Measurements from ENCODE around the gene PRRG1.
"Not testable (repeated sequence)": the region's sequence is repeated elsewhere in the genome, so short reads cannot be mapped to it uniquely, and the experiment has no call there.

Gene PRRG1

DNA sequence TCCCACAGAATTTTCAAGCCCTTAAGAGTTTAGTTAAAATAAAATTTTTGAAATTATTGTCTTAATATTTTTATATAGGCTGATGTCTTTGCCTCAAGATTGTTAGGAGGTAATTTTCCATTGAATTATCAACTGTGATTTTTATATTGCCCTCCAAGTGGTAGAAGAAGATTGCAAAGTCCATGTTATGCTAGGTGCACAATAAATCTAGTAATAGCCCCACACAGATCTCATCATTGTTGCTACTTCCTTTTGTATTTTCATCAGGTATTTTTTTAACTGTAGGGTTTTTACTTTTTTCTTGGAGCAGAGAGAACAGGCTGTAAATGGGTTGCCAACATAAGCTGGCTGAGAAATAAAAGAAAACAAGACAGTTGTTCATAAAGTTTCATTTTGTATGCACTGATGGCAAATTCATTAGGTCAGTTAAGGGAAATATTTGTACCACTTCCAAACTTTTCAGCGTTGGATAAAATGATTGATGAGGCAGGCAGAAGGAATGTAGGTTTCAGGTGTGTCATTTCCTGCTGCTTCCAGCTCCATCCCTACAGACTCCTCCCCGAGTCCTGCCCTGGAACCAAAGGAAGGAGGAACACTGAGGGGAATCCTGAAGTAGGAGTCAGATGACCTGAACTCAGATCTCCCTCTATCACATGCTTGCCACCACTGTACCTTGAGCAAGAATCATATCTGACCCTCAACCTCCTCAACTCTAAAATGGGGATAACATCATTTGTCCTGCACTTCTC lies 105.5 kb downstream of the PRRG1 start:
- Histone ChIP-seq H3K79me1 (ENCODE audit: low read depth, low read length) (no peaks in the 10 kb centered on the region), H3K4me3 (ENCODE audit: low read length in 2 of 2) (no peak overlapping the region), H2BK12ac (ENCODE audit: low read length) (no peak overlapping the region), H3K23ac (ENCODE audit: low read depth, low read length, poor library complexity) (no peak overlapping the region), H3K27ac (replicated peaks; ENCODE audit: low read length) (no peak overlapping the region), H3K36me3 (replicated peaks in 1 of 2; ENCODE audit: control insufficient read depth in 2 of 2, insufficient read depth in 2 of 2, low read length in 2 of 2) (no peaks in the 10 kb centered on the region), H3K14ac (ENCODE audit: low read length) (no peak overlapping the region), H3K9me3 (replicated peaks in 1 of 2; ENCODE audit: control insufficient read depth in 2 of 2, insufficient read depth in 1 of 2, low read depth in 1 of 2, low read length in 2 of 2) (no peaks in the 10 kb centered on the region), H3K9ac (ENCODE audit: low read depth, low read length, poor library complexity) (no peak overlapping the region), H4K8ac (ENCODE audit: low read depth, low read length) (no peak overlapping the region), H4K91ac (ENCODE audit: low read depth, low read length, poor library complexity) (no peak overlapping the region), H2BK5ac (ENCODE audit: low read length) (no peak overlapping the region), H2BK15ac (ENCODE audit: low read length) (no peak overlapping the region), H3K18ac (ENCODE audit: low read length) (no peak overlapping the region), H3K4ac (ENCODE audit: low read length) (no peak overlapping the region), H3K27me3 (ENCODE audit: control insufficient read depth in 3 of 3, insufficient read depth in 3 of 3, low read depth in 1 of 3, low read length in 3 of 3) (no peaks in the 10 kb centered on the region), H2BK120ac (ENCODE audit: low read depth, low read length) (no peak overlapping the region), H3K4me1 (ENCODE audit: control insufficient read depth in 2 of 2, insufficient read depth in 1 of 2, low read depth in 1 of 2, low read length in 2 of 2) (no peaks in the 10 kb centered on the region), H2AK5ac (ENCODE audit: low read depth, low read length) (no peak overlapping the region), H3K4me2 (ENCODE audit: insufficient read depth, low read length, poor library complexity, severe bottlenecking) (no peak overlapping the region), H2AFZ (ENCODE audit: low read length) (no peak overlapping the region)
- WGBS, 2 donors (ENCODE audit: extremely low coverage in 2 of 2, insufficient read length in 2 of 2, insufficient replicate concordance in 1 of 2) = no CpG with 5 or more reads among the region's 2 CpGs
- DNase-seq (ENCODE audit: low spot score) = no peak

DNA sequence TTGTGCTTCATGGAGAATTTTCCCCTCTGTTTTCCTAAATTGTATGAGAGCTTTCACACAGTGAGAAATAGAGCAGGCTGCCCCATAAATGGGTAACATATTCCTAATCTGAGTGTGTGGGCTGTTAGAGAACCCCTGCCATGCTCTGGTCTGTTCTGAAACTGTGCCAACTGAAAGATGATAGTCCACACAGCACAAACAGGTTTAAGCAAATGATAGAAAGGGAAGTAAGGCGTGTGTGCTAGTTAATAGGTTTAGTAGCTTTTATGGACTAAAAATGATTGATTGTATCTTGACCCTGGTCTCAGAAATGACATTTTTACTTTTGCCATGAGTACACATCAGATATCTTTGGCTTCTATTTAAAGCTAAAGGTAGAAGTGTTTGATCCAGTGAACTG lies 106.2 kb downstream of the PRRG1 start:
- H3K27me3 ChIP-seq (ENCODE audit: control insufficient read depth in 3 of 3, insufficient read depth in 3 of 3, low read depth in 1 of 3, low read length in 3 of 3) = no peaks in the 10 kb centered on the region
- no peak overlapping the region for H3K27ac ChIP-seq (replicated peaks; ENCODE audit: low read length)
- H3K9me3 ChIP-seq (replicated peaks in 1 of 2; ENCODE audit: control insufficient read depth in 2 of 2, insufficient read depth in 1 of 2, low read depth in 1 of 2, low read length in 2 of 2) = no peaks in the 10 kb centered on the region
- no peaks in the 10 kb centered on the region for H3K4me1 ChIP-seq (ENCODE audit: control insufficient read depth in 2 of 2, insufficient read depth in 1 of 2, low read depth in 1 of 2, low read length in 2 of 2)
- H3K9ac ChIP-seq (ENCODE audit: low read depth, low read length, poor library complexity) = no peak overlapping the region
- H4K8ac ChIP-seq (ENCODE audit: low read depth, low read length) = no peak overlapping the region
- no peak overlapping the region for H3K4me3 ChIP-seq (ENCODE audit: low read length in 2 of 2)
- no peak overlapping the region for H2BK5ac ChIP-seq (ENCODE audit: low read length)
- no peak overlapping the region for H2AK5ac ChIP-seq (ENCODE audit: low read depth, low read length)
- H3K18ac ChIP-seq (ENCODE audit: low read length) = no peak overlapping the region
- no peaks in the 10 kb centered on the region for H3K36me3 ChIP-seq (replicated peaks in 1 of 2; ENCODE audit: control insufficient read depth in 2 of 2, insufficient read depth in 2 of 2, low read length in 2 of 2)
- no peak overlapping the region for H3K4me2 ChIP-seq (ENCODE audit: insufficient read depth, low read length, poor library complexity, severe bottlenecking)
- no peak overlapping the region for H3K14ac ChIP-seq (ENCODE audit: low read length)
- H2AFZ ChIP-seq (ENCODE audit: low read length) = no peak overlapping the region
- no peak overlapping the region for H3K4ac ChIP-seq (ENCODE audit: low read length)
- no peaks in the 10 kb centered on the region for H3K79me1 ChIP-seq (ENCODE audit: low read depth, low read length)
- H2BK15ac ChIP-seq (ENCODE audit: low read length) = no peak overlapping the region
- H2BK120ac ChIP-seq (ENCODE audit: low read depth, low read length) = no peak overlapping the region
- H4K91ac ChIP-seq (ENCODE audit: low read depth, low read length, poor library complexity) = no peak overlapping the region
- no peak for DNase-seq (ENCODE audit: low spot score)
- no peak overlapping the region for H3K23ac ChIP-seq (ENCODE audit: low read depth, low read length, poor library complexity)
- H2BK12ac ChIP-seq (ENCODE audit: low read length) = no peak overlapping the region
- WGBS, 2 donors (ENCODE audit: extremely low coverage in 2 of 2, insufficient read length in 2 of 2, insufficient replicate concordance in 1 of 2) = no CpG with 5 or more reads among the region's 1 CpG

DNA sequence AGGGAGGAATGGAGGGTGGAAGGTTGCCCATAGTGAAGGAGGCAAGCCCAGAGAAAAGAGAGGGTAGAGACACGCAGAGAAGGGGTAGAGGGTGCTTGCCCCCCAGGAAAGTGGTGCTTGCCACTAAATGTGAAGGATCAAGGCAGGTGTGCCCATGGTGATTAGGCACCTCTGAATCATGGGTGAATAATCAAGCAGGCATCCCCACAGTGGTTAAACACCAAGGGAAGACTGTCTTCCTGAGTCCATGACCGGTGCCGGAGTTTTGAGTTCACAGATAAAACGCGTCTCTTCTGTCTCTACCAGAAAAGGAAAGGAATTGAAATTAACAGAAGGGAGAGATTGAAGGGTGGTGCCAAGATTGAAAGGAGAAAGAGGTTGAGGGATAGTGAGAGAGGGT lies 111.1 kb downstream of the PRRG1 start:
- H3K14ac ChIP-seq (ENCODE audit: low read length); H2AFZ ChIP-seq (ENCODE audit: low read length); H2BK120ac ChIP-seq (ENCODE audit: low read depth, low read length); H3K4me3 ChIP-seq (ENCODE audit: low read length in 2 of 2); H4K91ac ChIP-seq (ENCODE audit: low read depth, low read length, poor library complexity); H3K27me3 ChIP-seq (ENCODE audit: control insufficient read depth in 3 of 3, insufficient read depth in 3 of 3, low read depth in 1 of 3, low read length in 3 of 3); H2BK12ac ChIP-seq (ENCODE audit: low read length); H2BK5ac ChIP-seq (ENCODE audit: low read length); H3K18ac ChIP-seq (ENCODE audit: low read length); H2BK15ac ChIP-seq (ENCODE audit: low read length); H3K4ac ChIP-seq (ENCODE audit: low read length); H3K79me1 ChIP-seq (ENCODE audit: low read depth, low read length); DNase-seq (ENCODE audit: low spot score); H3K9ac ChIP-seq (ENCODE audit: low read depth, low read length, poor library complexity); H3K36me3 ChIP-seq (replicated peaks in 1 of 2; ENCODE audit: control insufficient read depth in 2 of 2, insufficient read depth in 2 of 2, low read length in 2 of 2); H3K4me2 ChIP-seq (ENCODE audit: insufficient read depth, low read length, poor library complexity, severe bottlenecking); H4K8ac ChIP-seq (ENCODE audit: low read depth, low read length); H3K9me3 ChIP-seq (replicated peaks in 1 of 2; ENCODE audit: control insufficient read depth in 2 of 2, insufficient read depth in 1 of 2, low read depth in 1 of 2, low read length in 2 of 2); H3K4me1 ChIP-seq (ENCODE audit: control insufficient read depth in 2 of 2, insufficient read depth in 1 of 2, low read depth in 1 of 2, low read length in 2 of 2); H3K27ac ChIP-seq (replicated peaks; ENCODE audit: low read length); H2AK5ac ChIP-seq (ENCODE audit: low read depth, low read length); H3K23ac ChIP-seq (ENCODE audit: low read depth, low read length, poor library complexity): not testable (repeated sequence)
- WGBS, 2 donors (ENCODE audit: extremely low coverage in 2 of 2, insufficient read length in 2 of 2, insufficient replicate concordance in 1 of 2) = no CpG with 5 or more reads among the region's 5 CpGs

DNA sequence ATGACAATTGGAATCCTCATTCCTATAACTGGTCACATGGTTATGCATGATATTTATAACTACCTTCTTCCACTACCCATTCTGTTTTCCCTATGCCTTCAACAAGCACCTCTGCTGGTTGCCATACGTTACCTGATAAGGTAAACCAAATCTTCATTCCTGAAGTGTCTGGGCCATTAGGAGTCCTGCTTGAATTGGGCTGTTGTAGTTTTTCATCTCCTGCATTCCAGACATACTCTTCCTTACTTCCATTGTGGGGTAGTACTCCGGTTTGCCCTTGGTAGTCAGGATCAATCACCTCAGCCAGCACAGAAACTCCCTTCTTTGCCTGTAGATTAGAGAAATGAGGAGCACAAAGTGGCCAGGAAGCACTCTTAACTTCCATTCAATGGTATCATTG lies 113.2 kb downstream of the PRRG1 start:
- Histone ChIP-seq H2BK120ac (ENCODE audit: low read depth, low read length) (no peak overlapping the region), H3K4me2 (ENCODE audit: insufficient read depth, low read length, poor library complexity, severe bottlenecking) (no peak overlapping the region), H3K4ac (ENCODE audit: low read length) (no peak overlapping the region), H2BK15ac (ENCODE audit: low read length) (no peak overlapping the region), H3K27ac (replicated peaks; ENCODE audit: low read length) (no peak overlapping the region), H2BK12ac (ENCODE audit: low read length) (no peak overlapping the region), H4K91ac (ENCODE audit: low read depth, low read length, poor library complexity) (no peak overlapping the region), H4K8ac (ENCODE audit: low read depth, low read length) (no peak overlapping the region), H3K4me1 (ENCODE audit: control insufficient read depth in 2 of 2, insufficient read depth in 1 of 2, low read depth in 1 of 2, low read length in 2 of 2) (no peaks in the 10 kb centered on the region), H3K23ac (ENCODE audit: low read depth, low read length, poor library complexity) (no peak overlapping the region), H2AFZ (ENCODE audit: low read length) (no peak overlapping the region), H3K27me3 (ENCODE audit: control insufficient read depth in 3 of 3, insufficient read depth in 3 of 3, low read depth in 1 of 3, low read length in 3 of 3) (no peaks in the 10 kb centered on the region), H3K9ac (ENCODE audit: low read depth, low read length, poor library complexity) (no peak overlapping the region), H2AK5ac (ENCODE audit: low read depth, low read length) (no peak overlapping the region), H3K79me1 (ENCODE audit: low read depth, low read length) (no peaks in the 10 kb centered on the region), H3K4me3 (ENCODE audit: low read length in 2 of 2) (no peak overlapping the region), H3K14ac (ENCODE audit: low read length) (no peak overlapping the region), H3K9me3 (replicated peaks in 1 of 2; ENCODE audit: control insufficient read depth in 2 of 2, insufficient read depth in 1 of 2, low read depth in 1 of 2, low read length in 2 of 2) (no peaks in the 10 kb centered on the region), H3K36me3 (replicated peaks in 1 of 2; ENCODE audit: control insufficient read depth in 2 of 2, insufficient read depth in 2 of 2, low read length in 2 of 2) (no peaks in the 10 kb centered on the region), H2BK5ac (ENCODE audit: low read length) (no peak overlapping the region), H3K18ac (ENCODE audit: low read length) (no peak overlapping the region)
- DNase-seq (ENCODE audit: low spot score) = no peak
- WGBS, 2 donors (ENCODE audit: extremely low coverage in 2 of 2, insufficient read length in 2 of 2, insufficient replicate concordance in 1 of 2) = no CpG with 5 or more reads among the region's 2 CpGs
